ENCODE results near the gene ADAMTS17.

GRCh38 chr15:100252779-100253417 is 88.9 kb downstream of the ADAMTS17 start:
- no peak for TF ChIP-seq CTCF (IDR thresholded peaks at IDR 0.05)
- no peak for TF ChIP-seq EZH2 (IDR thresholded peaks at IDR 0.05)
- no peak for TF ChIP-seq EZH2phosphoT487 (IDR thresholded peaks at IDR 0.05)

All from neural progenitor cell (in vitro differentiated cells).